ENCODE results near the gene NAV1.

DNA sequence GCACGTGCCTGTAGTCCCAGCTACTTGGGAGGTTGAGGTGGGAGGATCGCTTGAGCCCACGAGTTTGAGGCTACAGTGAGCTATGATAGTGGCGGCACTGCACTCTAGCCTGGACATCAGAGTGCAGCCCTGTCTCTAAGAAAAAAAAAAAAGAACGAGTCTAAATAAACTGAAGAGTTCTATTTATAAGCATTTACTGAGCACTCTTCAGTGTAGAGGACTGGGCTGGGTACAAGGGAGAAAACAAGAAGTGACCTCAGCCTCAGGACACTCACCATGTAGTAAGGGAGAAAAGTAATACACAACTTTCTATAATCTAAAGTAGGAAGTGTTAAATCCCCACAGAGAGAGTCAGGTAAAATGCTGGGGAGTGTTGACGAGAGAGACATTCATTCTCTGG is 35.0 kb downstream of the NAV1 start:
- no peak for TF ChIP-seq POLR2A (IDR thresholded peaks at IDR 0.05)
- TF ChIP-seq, protein P1, sequence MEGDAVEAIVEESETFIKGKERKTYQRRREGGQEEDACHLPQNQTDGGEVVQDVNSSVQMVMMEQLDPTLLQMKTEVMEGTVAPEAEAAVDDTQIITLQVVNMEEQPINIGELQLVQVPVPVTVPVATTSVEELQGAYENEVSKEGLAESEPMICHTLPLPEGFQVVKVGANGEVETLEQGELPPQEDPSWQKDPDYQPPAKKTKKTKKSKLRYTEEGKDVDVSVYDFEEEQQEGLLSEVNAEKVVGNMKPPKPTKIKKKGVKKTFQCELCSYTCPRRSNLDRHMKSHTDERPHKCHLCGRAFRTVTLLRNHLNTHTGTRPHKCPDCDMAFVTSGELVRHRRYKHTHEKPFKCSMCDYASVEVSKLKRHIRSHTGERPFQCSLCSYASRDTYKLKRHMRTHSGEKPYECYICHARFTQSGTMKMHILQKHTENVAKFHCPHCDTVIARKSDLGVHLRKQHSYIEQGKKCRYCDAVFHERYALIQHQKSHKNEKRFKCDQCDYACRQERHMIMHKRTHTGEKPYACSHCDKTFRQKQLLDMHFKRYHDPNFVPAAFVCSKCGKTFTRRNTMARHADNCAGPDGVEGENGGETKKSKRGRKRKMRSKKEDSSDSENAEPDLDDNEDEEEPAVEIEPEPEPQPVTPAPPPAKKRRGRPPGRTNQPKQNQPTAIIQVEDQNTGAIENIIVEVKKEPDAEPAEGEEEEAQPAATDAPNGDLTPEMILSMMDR (IDR thresholded peaks at IDR 0.05), result no peak

Measured in esophagus squamous epithelium (tissue), 4 donors.